Tibial artery (tissue), 4 donors: ENCODE measurements around the gene ZFHX2.

Source experiments
- DNase-seq, 2 donors: peaks; one replicate each; pipeline ENCODE4 v3.0.0-alpha.2; 2019
- H3K27ac ChIP-seq, 2 donors: fragments of 200-600 bp; sonication (generic) in 1 of 2; 1 replicate in 1 of 2; 2 replicates in 1 of 2; pipeline ENCODE4 v1.5.1; 2018 to 2019; ENCODE audit warnings: mild to moderate bottlenecking in 1 of 2
- H3K27me3 ChIP-seq, 2 donors: fragments of 200-600 bp; sonication (generic) in 1 of 2; one replicate each; pipeline versions ENCODE4 v1.5.1 to v1.6.0; 2016 to 2019
- H3K36me3 ChIP-seq, 3 donors: fragments of 200-600 bp; sonication (generic) in 2 of 3; one replicate each; pipeline ENCODE4 v1.5.1; 2016 to 2019; ENCODE audit warnings: mild to moderate bottlenecking in 2 of 3
- H3K4me1 ChIP-seq, 4 donors: fragments of 200-600 bp; sonication (generic) in 2 of 4; 1 replicate in 3 of 4; 2 replicates in 1 of 4; pipeline ENCODE4 v1.5.1; 2016 to 2019
- H3K4me3 ChIP-seq, 2 donors: fragments of 200-600 bp; sonication (generic) in 1 of 2; 1 replicate in 1 of 2; 2 replicates in 1 of 2; pipeline ENCODE4 v1.5.1; 2018 to 2019; ENCODE audit warnings: mild to moderate bottlenecking in 2 of 2
- H3K9me3 ChIP-seq, 3 donors: fragments of 200-600 bp; sonication (generic) in 1 of 3; one replicate each; pipeline ENCODE4 v1.5.1; 2016 to 2019
- CTCF ChIP-seq, 2 experiments: fragments of 200-600 bp in 1 of 2; fragments of 450-650 bp in 1 of 2; IDR thresholded peaks; one replicate each; pipeline ENCODE4 v1.5.1; 2017 to 2019; ENCODE audit warnings: antibody characterized with exemption in 2 of 2, mild to moderate bottlenecking in 1 of 2, moderate library complexity in 1 of 2
- intact Hi-C: fragments of 100-400 bp; cut with DNase I; formaldehyde crosslinking; loops from one replicate; pipeline ENCODE4 v1.15.0; 2023; ENCODE audit warnings: low total_unique reads

Gene ZFHX2

GRCh38 chr14:23573384-23574015 is 21.9 kb upstream of the ZFHX2 start:
- TF ChIP-seq CTCF (IDR thresholded peaks at IDR 0.05) = no peak
- DNase-seq = no peak
- Histone ChIP-seq H3K36me3 (no peaks in the 10 kb centered on the region), H3K9me3 (no peaks in the 10 kb centered on the region), H3K27me3 (peaks cover 8 to 77% of the 10 kb centered on the region in 2 donors), H3K4me1 (peaks cover 0 to 21% (median 15%) of the 10 kb centered on the region in 4 donors), H3K27ac (no peak overlapping the region), H3K4me3 (no peak overlapping the region)
- intact Hi-C loops = no loop called here

- H3K4me1 ChIP-seq = peaks cover 0 to 23% (median 14%) of the 10 kb centered on the region in 4 donors
- no peak for TF ChIP-seq CTCF (IDR thresholded peaks at IDR 0.05)
- intact Hi-C loops = no loop called here
- H3K27me3 ChIP-seq = peaks cover 8 to 71% of the 10 kb centered on the region in 2 donors
- H3K4me3 ChIP-seq = no peak overlapping the region
- no peak overlapping the region for H3K27ac ChIP-seq
- no peaks in the 10 kb centered on the region for H3K36me3 ChIP-seq
- no peaks in the 10 kb centered on the region for H3K9me3 ChIP-seq
- DNase-seq = no peak
These were observed 21.3 kb upstream of the ZFHX2 start for GRCh38 chr14:23572836-23573235.

- Histone ChIP-seq H3K27ac (no peak overlapping the region), H3K4me1 (peaks cover 0 to 22% (median 13%) of the 10 kb centered on the region in 4 donors), H3K4me3 (no peak overlapping the region), H3K9me3 (no peaks in the 10 kb centered on the region), H3K27me3 (peaks cover 6 to 67% of the 10 kb centered on the region in 2 donors), H3K36me3 (no peaks in the 10 kb centered on the region)
- intact Hi-C loops = no loop called here
- TF ChIP-seq CTCF (IDR thresholded peaks at IDR 0.05) = no peak
- DNase-seq = no peak
These were observed 20.9 kb upstream of the ZFHX2 start for GRCh38 chr14:23572524-23572828.

GRCh38 chr14:23571701-23572523 is 20.3 kb upstream of the ZFHX2 start:
- no peaks in the 10 kb centered on the region for H3K36me3 ChIP-seq
- H3K9me3 ChIP-seq = no peaks in the 10 kb centered on the region
- peaks cover 0 to 18% (median 10%) of the 10 kb centered on the region in 4 donors for H3K4me1 ChIP-seq
- no peak overlapping the region for H3K27ac ChIP-seq
- TF ChIP-seq CTCF (IDR thresholded peaks at IDR 0.05) = no peak
- intact Hi-C loops = no loop called here
- H3K4me3 ChIP-seq = no peak overlapping the region
- H3K27me3 ChIP-seq = peaks cover under 1 to 61% of the 10 kb centered on the region in 2 donors
- DNase-seq = no peak

GRCh38 chr14:23570806-23571483 is 19.4 kb upstream of the ZFHX2 start:
- DNase-seq = no peak
- intact Hi-C loops = no loop called here
- H3K36me3 ChIP-seq = peaks cover 0 to 2% (median 0%) of the 10 kb centered on the region in 3 donors
- H3K27me3 ChIP-seq = peaks cover 0 to 54% of the 10 kb centered on the region in 2 donors
- no peak overlapping the region for H3K4me3 ChIP-seq
- peaks cover 0 to 21% (median 7%) of the 10 kb centered on the region in 4 donors for H3K4me1 ChIP-seq
- no peak for TF ChIP-seq CTCF (IDR thresholded peaks at IDR 0.05)
- H3K27ac ChIP-seq = no peak overlapping the region
- H3K9me3 ChIP-seq = no peaks in the 10 kb centered on the region
